ENCODE results near the gene PGD.

PGD gene

GRCh38 chr1:10368194-10368593 lies 30.7 kb upstream of the PGD start:
- no peak overlapping the region for H3K27ac ChIP-seq (ENCODE audit: extremely low read depth, low read depth, low read length)
- H3K4me1 ChIP-seq (ENCODE audit: control insufficient read depth, insufficient read depth, low read length): no peaks in the 10 kb centered on the region
- POLR2A ChIA-PET: no interaction called here
- CTCF ChIA-PET: interaction anchor here (2.8 kb wide), 1 partner anchor 9 kb away, joined by 9 read pairs; no protein-coding TSS in a partner anchor
- no peaks in the 10 kb centered on the region for H3K9me3 ChIP-seq (ENCODE audit: control insufficient read depth, insufficient read depth, low read depth, low read length)
- TF ChIP-seq ZNF580 (tag by site-specific recombination; IDR thresholded peaks at IDR 0.05) (no peak), GLI4 (tag by site-specific recombination; IDR thresholded peaks at IDR 0.05) (no peak), YY1 (tag by site-specific recombination; IDR thresholded peaks at IDR 0.05) (no peak), ZNF26 (tag by site-specific recombination; IDR thresholded peaks at IDR 0.05) (no peak), ZNF776 (tag by site-specific recombination; IDR thresholded peaks at IDR 0.05; ENCODE audit: borderline replicate concordance) (no peak), ZNF37A (tag by site-specific recombination; IDR thresholded peaks at IDR 0.05) (no peak), SCRT2 (tag by site-specific recombination; IDR thresholded peaks at IDR 0.05) (no peak)
- peaks cover 25 to 59% of the 10 kb centered on the region in 2 experiments; a peak in 2 of 3 replicates for H3K36me3 ChIP-seq (ENCODE audit: control insufficient read depth in 2 of 2, insufficient read depth in 1 of 2, low read length in 2 of 2)
- H3K4me3 ChIP-seq (ENCODE audit: low read depth, low read length): no peak overlapping the region

DNA sequence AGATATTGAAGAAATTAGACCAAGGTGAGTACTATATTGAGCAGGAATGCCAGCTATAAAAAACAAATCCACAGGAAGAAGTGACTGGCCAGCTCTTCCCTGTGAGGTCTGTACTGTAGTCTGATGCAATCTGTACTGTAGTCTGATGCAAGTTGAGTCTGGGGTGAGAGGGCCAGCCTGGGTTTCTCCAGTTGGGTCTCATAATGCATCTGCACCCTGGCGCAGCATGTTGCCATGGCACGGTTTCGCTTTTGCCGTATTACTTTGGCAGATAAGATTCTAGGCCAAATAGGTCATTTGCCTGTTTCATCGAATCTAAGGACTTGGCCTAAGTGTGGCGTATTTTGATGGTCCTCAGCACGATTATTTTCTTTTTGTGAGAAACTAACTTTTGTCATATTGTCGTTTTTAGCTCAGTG lies 24.4 kb upstream of the PGD start:
- H3K36me3 ChIP-seq (ENCODE audit: control insufficient read depth in 2 of 2, insufficient read depth in 1 of 2, low read length in 2 of 2): peaks cover 21 to 68% of the 10 kb centered on the region in 2 experiments; a peak in 2 of 3 replicates
- H3K4me1 ChIP-seq (ENCODE audit: control insufficient read depth, insufficient read depth, low read length): no peaks in the 10 kb centered on the region
- no peaks in the 10 kb centered on the region for H3K9me3 ChIP-seq (ENCODE audit: control insufficient read depth, insufficient read depth, low read depth, low read length)
- H3K27ac ChIP-seq (ENCODE audit: extremely low read depth, low read depth, low read length): no peak overlapping the region
- TF ChIP-seq ZNF335 (tag by site-specific recombination; conservative IDR thresholded peaks at IDR 0.05) (peak; percentile 68), BCL11B (tag by site-specific recombination; IDR thresholded peaks at IDR 0.05; ENCODE audit: low read depth) (no peak), ZNF211 (tag by site-specific recombination; IDR thresholded peaks at IDR 0.05; ENCODE audit: low read depth) (no peak), ZNF660 (tag by site-specific recombination; IDR thresholded peaks at IDR 0.05) (0 out of 2 replicates have a peak, but pooled peaks have one; percentile 32), HOXA7 (CRISPR knock-in tag; IDR thresholded peaks at IDR 0.05; ENCODE audit: borderline replicate concordance) (no peak)
- TF ChIP-seq, protein P1, sequence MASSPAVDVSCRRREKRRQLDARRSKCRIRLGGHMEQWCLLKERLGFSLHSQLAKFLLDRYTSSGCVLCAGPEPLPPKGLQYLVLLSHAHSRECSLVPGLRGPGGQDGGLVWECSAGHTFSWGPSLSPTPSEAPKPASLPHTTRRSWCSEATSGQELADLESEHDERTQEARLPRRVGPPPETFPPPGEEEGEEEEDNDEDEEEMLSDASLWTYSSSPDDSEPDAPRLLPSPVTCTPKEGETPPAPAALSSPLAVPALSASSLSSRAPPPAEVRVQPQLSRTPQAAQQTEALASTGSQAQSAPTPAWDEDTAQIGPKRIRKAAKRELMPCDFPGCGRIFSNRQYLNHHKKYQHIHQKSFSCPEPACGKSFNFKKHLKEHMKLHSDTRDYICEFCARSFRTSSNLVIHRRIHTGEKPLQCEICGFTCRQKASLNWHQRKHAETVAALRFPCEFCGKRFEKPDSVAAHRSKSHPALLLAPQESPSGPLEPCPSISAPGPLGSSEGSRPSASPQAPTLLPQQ (tag by site-specific recombination; IDR thresholded peaks at IDR 0.05): 0 out of 2 replicates have a peak, but pooled peaks have one; percentile 15
- TF ChIP-seq, protein P2, sequence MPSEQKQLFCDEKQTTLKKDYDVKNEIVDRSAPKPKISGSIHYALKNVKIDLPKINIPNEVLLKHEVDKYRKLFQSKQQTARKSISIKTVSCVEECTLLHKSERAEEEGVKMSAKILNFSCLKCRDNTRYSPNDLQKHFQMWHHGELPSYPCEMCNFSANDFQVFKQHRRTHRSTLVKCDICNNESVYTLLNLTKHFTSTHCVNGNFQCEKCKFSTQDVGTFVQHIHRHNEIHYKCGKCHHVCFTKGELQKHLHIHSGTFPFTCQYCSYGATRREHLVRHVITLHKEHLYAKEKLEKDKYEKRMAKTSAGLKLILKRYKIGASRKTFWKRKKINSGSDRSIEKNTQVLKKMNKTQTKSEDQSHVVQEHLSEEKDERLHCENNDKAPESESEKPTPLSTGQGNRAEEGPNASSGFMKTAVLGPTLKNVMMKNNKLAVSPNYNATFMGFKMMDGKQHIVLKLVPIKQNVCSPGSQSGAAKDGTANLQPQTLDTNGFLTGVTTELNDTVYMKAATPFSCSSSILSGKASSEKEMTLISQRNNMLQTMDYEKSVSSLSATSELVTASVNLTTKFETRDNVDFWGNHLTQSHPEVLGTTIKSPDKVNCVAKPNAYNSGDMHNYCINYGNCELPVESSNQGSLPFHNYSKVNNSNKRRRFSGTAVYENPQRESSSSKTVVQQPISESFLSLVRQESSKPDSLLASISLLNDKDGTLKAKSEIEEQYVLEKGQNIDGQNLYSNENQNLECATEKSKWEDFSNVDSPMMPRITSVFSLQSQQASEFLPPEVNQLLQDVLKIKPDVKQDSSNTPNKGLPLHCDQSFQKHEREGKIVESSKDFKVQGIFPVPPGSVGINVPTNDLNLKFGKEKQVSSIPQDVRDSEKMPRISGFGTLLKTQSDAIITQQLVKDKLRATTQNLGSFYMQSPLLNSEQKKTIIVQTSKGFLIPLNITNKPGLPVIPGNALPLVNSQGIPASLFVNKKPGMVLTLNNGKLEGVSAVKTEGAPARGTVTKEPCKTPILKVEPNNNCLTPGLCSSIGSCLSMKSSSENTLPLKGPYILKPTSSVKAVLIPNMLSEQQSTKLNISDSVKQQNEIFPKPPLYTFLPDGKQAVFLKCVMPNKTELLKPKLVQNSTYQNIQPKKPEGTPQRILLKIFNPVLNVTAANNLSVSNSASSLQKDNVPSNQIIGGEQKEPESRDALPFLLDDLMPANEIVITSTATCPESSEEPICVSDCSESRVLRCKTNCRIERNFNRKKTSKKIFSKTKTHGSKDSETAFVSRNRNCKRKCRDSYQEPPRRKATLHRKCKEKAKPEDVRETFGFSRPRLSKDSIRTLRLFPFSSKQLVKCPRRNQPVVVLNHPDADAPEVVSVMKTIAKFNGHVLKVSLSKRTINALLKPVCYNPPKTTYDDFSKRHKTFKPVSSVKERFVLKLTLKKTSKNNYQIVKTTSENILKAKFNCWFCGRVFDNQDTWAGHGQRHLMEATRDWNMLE (tag by site-specific recombination; conservative IDR thresholded peaks at IDR 0.05; ENCODE audit: low read depth): 0 out of 2 replicates have a peak, but pooled peaks have one; percentile 30
- CTCF ChIA-PET: interaction anchor here (0.6 to 1.5 kb wide), 4 partner anchors 10 to 414 kb away, joined by 3 to 7 read pairs (median 4); no protein-coding TSS in a partner anchor
- H3K4me3 ChIP-seq (ENCODE audit: low read depth, low read length): no peak overlapping the region
- POLR2A ChIA-PET: interaction anchor here (0.5 kb wide), 1 partner anchor 14 kb away, joined by 4 read pairs; no protein-coding TSS in a partner anchor
